HL-60 (cell line): Measurements from ENCODE around the gene DSCAML1.

Experiments used
- DNase-seq, 2 experiments: peaks; one replicate each; pipeline ENCODE4 v3.0.0-alpha.2; 2010 to 2020; ENCODE audit warnings: low read depth in 1 of 2, low spot score in 1 of 2
- H3K27ac ChIP-seq: fragments of 250-450 bp; sonication (Bioruptor Pico); replicated peaks from 2 replicates; pipeline ENCODE4 v1.5.1; 2020; ENCODE audit warnings: mild to moderate bottlenecking, moderate library complexity
- H3K27me3 ChIP-seq: fragments of 250-450 bp; sonication (Bioruptor Pico); 2 replicates; pipeline ENCODE4 v1.5.1; 2021; ENCODE audit warnings: mild to moderate bottlenecking, moderate library complexity; ENCODE audit not compliant: insufficient read depth, poor library complexity, severe bottlenecking
- H3K4me3 ChIP-seq: replicated peaks from 2 replicates; pipeline ENCODE4 v1.5.1; 2011; ENCODE audit warnings: mild to moderate bottlenecking, control low read depth, low read length; ENCODE audit not compliant: insufficient read depth
- CTCF ChIP-seq: IDR thresholded peaks from one replicate; pipeline ENCODE4 v1.5.1; 2011; ENCODE audit warnings: low read length, control low read depth, inconsistent platforms; ENCODE audit not compliant: insufficient read depth
- GABPA ChIP-seq: IDR thresholded peaks from 2 replicates; pipeline ENCODE4 v1.6.1; 2012; ENCODE audit warnings: low read depth
- POLR2AphosphoS5 ChIP-seq: IDR thresholded peaks from 2 replicates; pipeline ENCODE4 v1.6.1; 2012; ENCODE audit warnings: low read depth
- REST ChIP-seq: IDR thresholded peaks from 2 replicates; pipeline ENCODE4 v1.6.1; 2012; ENCODE audit warnings: low read depth; ENCODE audit not compliant: insufficient replicate concordance
- SPI1 ChIP-seq: IDR thresholded peaks from 2 replicates; pipeline ENCODE4 v1.6.1; 2012; ENCODE audit warnings: low read depth, mild to moderate bottlenecking, borderline replicate concordance

DSCAML1 gene

GRCh38 chr11:117610045-117610444 lies 187.0 kb downstream of the DSCAML1 start:
- TF ChIP-seq POLR2AphosphoS5 (no peak), CTCF (no peak), SPI1 (no peak), GABPA (no peak), REST (no peak)
- peaks cover 5% of the 10 kb centered on the region for H3K27me3 ChIP-seq
- no peak overlapping the region for H3K4me3 ChIP-seq
- DNase-seq: no peak
- H3K27ac ChIP-seq: no peak overlapping the region

- DNase-seq: no peak
- Histone ChIP-seq H3K4me3 (no peak overlapping the region), H3K27me3 (peaks cover 5% of the 10 kb centered on the region), H3K27ac (no peak overlapping the region)
- TF ChIP-seq REST (no peak), CTCF (no peak), GABPA (no peak), SPI1 (no peak), POLR2AphosphoS5 (no peak)
Observed at GRCh38 chr11:117607449-117607848, 189.6 kb downstream of the DSCAML1 start.

- DNase-seq: no peak
- Histone ChIP-seq H3K27me3 (peaks cover 5% of the 10 kb centered on the region), H3K4me3 (no peak overlapping the region), H3K27ac (no peak overlapping the region)
- TF ChIP-seq CTCF: no peak
- TF ChIP-seq GABPA: no peak
- TF ChIP-seq SPI1: peak; percentile 38; the same call in 1 of the 2 replicates
- TF ChIP-seq REST: no peak
- no peak for TF ChIP-seq POLR2AphosphoS5
Observed at GRCh38 chr11:117606790-117607189, 190.2 kb downstream of the DSCAML1 start.
